Vagina (tissue), 2 donors: ENCODE measurements around the gene RASAL2. TPM values are rescaled to one million over a fixed set of nuclear protein-coding genes. Genes with fewer than 3 reads are reported as not detected.

Source experiments
- DNase-seq, 2 donors: peaks; one replicate each; pipeline ENCODE4 v3.0.0-alpha.2; 2017; ENCODE audit errors: extremely low spot score in 2 of 2
- H3K27ac ChIP-seq: fragments of 200-600 bp; sonication (generic); one replicate; pipeline ENCODE4 v1.5.1; 2019
- H3K27me3 ChIP-seq: fragments of 200-600 bp; sonication (generic); one replicate; pipeline ENCODE4 v1.5.1; 2019
- H3K36me3 ChIP-seq, 2 donors: fragments of 200-600 bp; sonication (generic); one replicate each; pipeline ENCODE4 v1.5.1; 2017 to 2019
- H3K4me1 ChIP-seq: fragments of 200-600 bp; sonication (generic); one replicate; pipeline ENCODE4 v1.5.1; 2019
- H3K4me3 ChIP-seq, 2 donors: fragments of 200-600 bp; sonication (generic); 1 replicate in 1 of 2; 2 replicates in 1 of 2; pipeline ENCODE4 v1.5.1; 2016 to 2019
- H3K9me3 ChIP-seq: fragments of 200-600 bp; sonication (generic); one replicate; pipeline ENCODE4 v1.5.1; 2019
- CTCF ChIP-seq, 3 experiments: fragments of 450-650 bp in 2 of 3; fragments of 200-600 bp in 1 of 3; sonication (generic) in 1 of 3; IDR thresholded peaks; one replicate each; pipeline ENCODE4 v1.5.1; 2017 to 2019; ENCODE audit warnings: antibody characterized with exemption in 3 of 3, mild to moderate bottlenecking in 2 of 3, moderate library complexity in 2 of 3
- POLR2A ChIP-seq, 2 donors: fragments of 450-650 bp; IDR thresholded peaks; one replicate each; pipeline ENCODE4 v1.6.1; 2017; ENCODE audit warnings: antibody characterized with exemption in 2 of 2, mild to moderate bottlenecking in 2 of 2, moderate library complexity in 2 of 2
- POLR2AphosphoS5 ChIP-seq, 2 donors: sonication (generic); formaldehyde crosslinking; IDR thresholded peaks; one replicate each; pipeline ENCODE4 v1.9.0; 2017; ENCODE audit warnings: antibody characterized with exemption in 2 of 2, mild to moderate bottlenecking in 2 of 2, low read depth in 1 of 2; ENCODE audit not compliant: insufficient read depth in 1 of 2
- intact Hi-C: fragments of 100-400 bp; cut with DNase I; formaldehyde crosslinking; loops from one replicate; pipeline ENCODE4 v1.15.1; 2023
- total RNA-seq: library from RNA; depleted of rRNA; stranded (reverse); fragments of >200 nt; gene quantifications from one replicate; pipeline ENCODE4 v1.2.3, GENCODE V29; 2016

Gene RASAL2
- total RNA-seq, 1 donor from 2014 or later, result 25.5 TPM

- H3K27ac ChIP-seq, result no peak overlapping the region
- H3K4me3 ChIP-seq, result no peak overlapping the region
- intact Hi-C loops, result loop anchor here (10.0 kb wide), 1 partner anchor 495 kb away; no protein-coding TSS in a partner anchor
- no peak for DNase-seq
- H3K36me3 ChIP-seq, result no peaks in the 10 kb centered on the region
- no peaks in the 10 kb centered on the region for H3K9me3 ChIP-seq
- peaks cover 4% of the 10 kb centered on the region for H3K4me1 ChIP-seq
- TF ChIP-seq POLR2AphosphoS5 (IDR thresholded peaks at IDR 0.05; ENCODE audit: insufficient read depth in 1 of 2, low read depth in 1 of 2) (no peak), CTCF (IDR thresholded peaks at IDR 0.05) (no peak), POLR2A (IDR thresholded peaks at IDR 0.05) (no peak)
- H3K27me3 ChIP-seq, result no peaks in the 10 kb centered on the region
Measured at GRCh38 chr1:178510155-178510554, 416.3 kb downstream of the RASAL2 start.

GRCh38 chr1:178512566-178513277 lies 418.8 kb downstream of the RASAL2 start, which contains the start of gene TEX35:
Gene TEX35, plus strand, starts transcription at chr1:178513109. Its CDS starts 80 bp downstream, at chr1:178513189.
- no peaks in the 10 kb centered on the region for H3K36me3 ChIP-seq

GRCh38 chr1:178513278-178513983 lies 419.5 kb downstream of the RASAL2 start:
- intact Hi-C loops, result loop anchor here (10.0 kb wide), 1 partner anchor 499 kb away; no protein-coding TSS in a partner anchor
- no peaks in the 10 kb centered on the region for H3K4me1 ChIP-seq
- H3K27ac ChIP-seq, result no peak overlapping the region
- no peaks in the 10 kb centered on the region for H3K27me3 ChIP-seq
- H3K36me3 ChIP-seq, result no peaks in the 10 kb centered on the region
- H3K9me3 ChIP-seq, result no peaks in the 10 kb centered on the region
- DNase-seq, result no peak
- no peak overlapping the region for H3K4me3 ChIP-seq
- TF ChIP-seq POLR2A (IDR thresholded peaks at IDR 0.05), result no peak
- no peak for TF ChIP-seq POLR2AphosphoS5 (IDR thresholded peaks at IDR 0.05; ENCODE audit: insufficient read depth in 1 of 2, low read depth in 1 of 2)
- no peak for TF ChIP-seq CTCF (IDR thresholded peaks at IDR 0.05)

More at GRCh38 chr1:178512566-178513277, 418.8 kb downstream of the RASAL2 start, which contains the start of gene TEX35:
- H3K4me3 ChIP-seq, result no peak within 1 kb of the TSS
- no peaks in the 10 kb centered on the region for H3K9me3 ChIP-seq
- DNase-seq, result no peak
- H3K27ac ChIP-seq, result no peak within 1 kb of the TSS
- TF ChIP-seq POLR2AphosphoS5 (IDR thresholded peaks at IDR 0.05; ENCODE audit: insufficient read depth in 1 of 2, low read depth in 1 of 2) (no peak), POLR2A (IDR thresholded peaks at IDR 0.05) (no peak), CTCF (IDR thresholded peaks at IDR 0.05) (no peak)
- H3K4me1 ChIP-seq, result no peaks in the 10 kb centered on the region
- no peaks in the 10 kb centered on the region for H3K27me3 ChIP-seq
- intact Hi-C loops, result loop anchor here (10.0 kb wide), 1 partner anchor 498 kb away; no protein-coding TSS in a partner anchor

- no peak overlapping the region for H3K4me3 ChIP-seq
- DNase-seq, result no peak
- no peaks in the 10 kb centered on the region for H3K9me3 ChIP-seq
- no peaks in the 10 kb centered on the region for H3K36me3 ChIP-seq
- H3K27ac ChIP-seq, result no peak overlapping the region
- no peak for TF ChIP-seq POLR2A (IDR thresholded peaks at IDR 0.05)
- TF ChIP-seq POLR2AphosphoS5 (IDR thresholded peaks at IDR 0.05; ENCODE audit: insufficient read depth in 1 of 2, low read depth in 1 of 2), result no peak
- TF ChIP-seq CTCF (IDR thresholded peaks at IDR 0.05), result no peak
- intact Hi-C loops, result loop anchor here (10.0 kb wide), 1 partner anchor 501 kb away; no protein-coding TSS in a partner anchor
- H3K4me1 ChIP-seq, result no peaks in the 10 kb centered on the region
- H3K27me3 ChIP-seq, result no peaks in the 10 kb centered on the region
Measured at GRCh38 chr1:178516110-178516509, 422.2 kb downstream of the RASAL2 start.
